ENCODE results near the gene MRPL32.

DNA sequence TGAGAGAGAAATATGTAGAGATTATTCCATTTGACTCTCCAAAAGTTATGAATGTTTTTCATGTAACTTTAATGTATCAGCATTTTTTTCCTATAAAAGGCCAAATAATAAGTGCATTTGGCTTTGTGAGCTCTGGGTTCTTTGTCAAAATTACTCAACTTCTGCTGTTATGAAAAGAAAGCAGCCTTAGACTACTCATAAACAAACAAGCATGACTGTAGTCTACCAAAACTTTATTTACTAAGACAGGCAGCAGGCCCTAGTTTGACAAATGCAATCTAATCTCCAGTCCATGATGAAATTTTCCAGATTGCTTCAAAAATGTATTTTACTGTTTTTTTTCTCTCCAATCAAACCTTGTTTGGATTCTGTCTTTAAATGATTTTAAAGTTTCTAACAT, 46.3 kb downstream of the MRPL32 start:
- TF ChIP-seq, protein P1, sequence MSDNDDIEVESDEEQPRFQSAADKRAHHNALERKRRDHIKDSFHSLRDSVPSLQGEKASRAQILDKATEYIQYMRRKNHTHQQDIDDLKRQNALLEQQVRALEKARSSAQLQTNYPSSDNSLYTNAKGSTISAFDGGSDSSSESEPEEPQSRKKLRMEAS (IDR thresholded peaks at IDR 0.05): no peak
- TF ChIP-seq ZBTB7A (IDR thresholded peaks at IDR 0.05; ENCODE audit: low read depth): no peak
